GM08714 (cell line): ENCODE measurements around the gene PCDHGA10.
"Not testable (repeated sequence)": the region's sequence is repeated elsewhere in the genome, so short reads cannot be mapped to it uniquely, and the experiment has no call there.

Experiments used
- H3K4me3 ChIP-seq: fragments of 200-500 bp; sonication (Bioruptor generic); 2 replicates; pipeline ENCODE4 v1.5.1; 2014; ENCODE audit warnings: mild to moderate bottlenecking, low read length, inconsistent platforms
- ZNF274 ChIP-seq: IDR thresholded peaks from 2 replicates; pipeline ENCODE4 v1.6.1; 2012; ENCODE audit warnings: mild to moderate bottlenecking, low read depth, low read length

The PCDHGA10 gene

GRCh38 chr5:141422742-141423291 is 10.0 kb downstream of the PCDHGA10 start:
- no peak overlapping the region for H3K4me3 ChIP-seq
- no peak for TF ChIP-seq ZNF274

- no peak overlapping the region for H3K4me3 ChIP-seq
- TF ChIP-seq ZNF274: no peak
Observed at GRCh38 chr5:141427783-141428426, 15.1 kb downstream of the PCDHGA10 start.

GRCh38 chr5:141430332-141431113 is 17.7 kb downstream of the PCDHGA10 start, which contains the start of gene PCDHGA12:
Gene PCDHGA12 (plus strand): TSS chr5:141430507. CDS start chr5:141430760, 253 bp downstream.
- TF ChIP-seq ZNF274: no peak
- H3K4me3 ChIP-seq: peak within 1 kb of the TSS; percentile 43; the same call in 1 of the 2 replicates

DNA sequence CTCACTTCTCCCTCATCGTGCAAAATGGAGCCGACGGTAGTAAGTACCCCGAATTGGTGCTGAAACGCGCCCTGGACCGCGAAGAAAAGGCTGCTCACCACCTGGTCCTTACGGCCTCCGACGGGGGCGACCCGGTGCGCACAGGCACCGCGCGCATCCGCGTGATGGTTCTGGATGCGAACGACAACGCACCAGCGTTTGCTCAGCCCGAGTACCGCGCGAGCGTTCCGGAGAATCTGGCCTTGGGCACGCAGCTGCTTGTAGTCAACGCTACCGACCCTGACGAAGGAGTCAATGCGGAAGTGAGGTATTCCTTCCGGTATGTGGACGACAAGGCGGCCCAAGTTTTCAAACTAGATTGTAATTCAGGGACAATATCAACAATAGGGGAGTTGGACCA is 18.5 kb downstream of the PCDHGA10 start:
- no peak for TF ChIP-seq ZNF274
- H3K4me3 ChIP-seq: peak overlapping the region; percentile 43; the same call in 1 of the 2 replicates

DNA sequence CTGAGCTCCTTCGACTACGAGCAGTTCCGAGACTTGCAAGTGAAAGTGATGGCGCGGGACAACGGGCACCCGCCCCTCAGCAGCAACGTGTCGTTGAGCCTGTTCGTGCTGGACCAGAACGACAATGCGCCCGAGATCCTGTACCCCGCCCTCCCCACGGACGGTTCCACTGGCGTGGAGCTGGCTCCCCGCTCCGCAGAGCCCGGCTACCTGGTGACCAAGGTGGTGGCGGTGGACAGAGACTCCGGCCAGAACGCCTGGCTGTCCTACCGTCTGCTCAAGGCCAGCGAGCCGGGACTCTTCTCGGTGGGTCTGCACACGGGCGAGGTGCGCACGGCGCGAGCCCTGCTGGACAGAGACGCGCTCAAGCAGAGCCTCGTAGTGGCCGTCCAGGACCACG is 19.5 kb downstream of the PCDHGA10 start:
- not testable (repeated sequence) for H3K4me3 ChIP-seq

- not testable (repeated sequence) for H3K4me3 ChIP-seq
Observed at GRCh38 chr5:141432726-141433125, 19.9 kb downstream of the PCDHGA10 start.

- TF ChIP-seq ZNF274: no peak
- H3K4me3 ChIP-seq: no peak overlapping the region
Observed at GRCh38 chr5:141434006-141434405, 21.2 kb downstream of the PCDHGA10 start.

DNA sequence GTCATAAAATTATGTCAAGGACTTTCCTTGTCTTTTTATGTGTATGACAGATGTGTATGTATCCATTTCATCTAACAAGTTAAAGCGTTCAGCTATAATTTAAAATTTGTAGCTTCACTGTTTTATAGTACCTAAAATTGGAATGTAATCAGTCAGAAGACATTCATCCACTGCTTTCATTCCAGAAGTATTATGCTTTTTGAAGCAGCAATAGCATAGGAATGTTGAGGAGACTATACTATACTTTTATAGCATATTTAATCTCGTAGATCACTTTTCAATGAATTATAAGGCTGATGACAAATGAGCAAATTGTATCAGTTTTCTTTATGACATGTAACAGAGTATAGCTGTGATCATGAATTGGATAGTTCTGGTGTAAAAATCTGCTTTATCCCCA is 24.4 kb downstream of the PCDHGA10 start:
- no peak overlapping the region for H3K4me3 ChIP-seq
- TF ChIP-seq ZNF274: no peak

- H3K4me3 ChIP-seq: no peak overlapping the region
- no peak for TF ChIP-seq ZNF274
Observed at GRCh38 chr5:141439411-141440141, 26.8 kb downstream of the PCDHGA10 start.

GRCh38 chr5:141440341-141440740 is 27.6 kb downstream of the PCDHGA10 start:
- no peak for TF ChIP-seq ZNF274
- H3K4me3 ChIP-seq: no peak overlapping the region

- TF ChIP-seq ZNF274: no peak
Observed at GRCh38 chr5:141441571-141442170, 28.9 kb downstream of the PCDHGA10 start.

DNA sequence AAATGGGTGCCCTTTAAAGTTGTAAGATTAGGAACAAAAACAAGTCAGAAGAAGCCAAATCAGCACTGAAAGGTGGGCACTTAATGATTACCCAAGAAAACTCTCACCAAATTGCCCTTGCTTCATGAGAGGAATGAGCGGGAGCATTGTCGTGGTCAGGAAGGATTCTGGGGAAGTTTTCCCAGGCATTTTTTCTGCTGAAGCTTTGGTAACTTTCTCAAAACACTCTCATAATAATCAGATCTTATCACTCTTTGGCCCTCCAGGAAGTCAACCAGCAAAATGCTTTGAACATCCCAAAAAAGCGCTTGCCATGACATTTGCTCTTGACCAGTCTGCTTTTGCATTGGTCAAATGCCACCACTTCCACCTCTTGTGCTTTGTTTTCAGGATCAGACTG is 52.6 kb downstream of the PCDHGA10 start:
- no peak overlapping the region for H3K4me3 ChIP-seq
- no peak for TF ChIP-seq ZNF274

More at GRCh38 chr5:141441571-141442170, 28.9 kb downstream of the PCDHGA10 start:
- no peak overlapping the region for H3K4me3 ChIP-seq
